Endothelial cell of umbilical vein (primary cell): Measurements from ENCODE around the gene RDX. TPM values are rescaled to one million over a fixed set of nuclear protein-coding genes. Genes with fewer than 3 reads are reported as not detected.

Experiments used
- BruUV-seq: library from RNA; stranded (reverse); fragments of 400-500 nt; replicated peaks from 2 replicates; lab custom pipeline; 2021; lab: Mats Ljungman, UMichigan
- CTCF ChIA-PET: fragments of 300-600, 350-600 bp; sonication (Branson Sonifier 250); formaldehyde crosslinking; loops from one replicate; lab custom pipeline; 2021; ENCODE audit warnings: antibody characterized with exemption, inconsistent platforms; lab: Charles Lee
- POLR2A ChIA-PET: fragments of 300-600, 350-600 bp; sonication (Branson Sonifier 250); formaldehyde crosslinking; loops from one replicate; lab custom pipeline; 2021; ENCODE audit warnings: antibody characterized with exemption, inconsistent platforms; lab: Charles Lee
- DNase-seq: peaks from one replicate; pipeline ENCODE4 v3.0.0-alpha.2; 2011; ENCODE audit warnings: low read depth, low spot score
- FAIRE-seq: peaks from 2 replicates; lab custom pipeline; 2011; peaks lifted over from hg19 to GRCh38; lab: Jason Lieb, UNC
- H2AFZ ChIP-seq: 2 replicates; pipeline ENCODE4 v1.6.0; 2012; ENCODE audit warnings: low read depth, low read length, control low read depth, inconsistent platforms
- H3K27ac ChIP-seq: 2 replicates; pipeline ENCODE4 v1.5.1; 2011; ENCODE audit warnings: low read depth, mild to moderate bottlenecking, control low read depth, low read length, moderate library complexity; ENCODE audit not compliant: insufficient read depth
- H3K27me3 ChIP-seq, 2 experiments: 2 replicates each; pipeline versions ENCODE4 v1.6.0 to v1.6.1; 2011; ENCODE audit warnings: low read length in 2 of 2, mixed read lengths in 1 of 2; ENCODE audit not compliant: control insufficient read depth in 2 of 2, insufficient read depth in 2 of 2
- H3K36me3 ChIP-seq, 2 experiments: 2 replicates in 1 of 2; 3 replicates in 1 of 2; pipeline ENCODE4 v1.5.1; 2011; ENCODE audit warnings: low read length in 2 of 2, mild to moderate bottlenecking in 1 of 2, moderate library complexity in 1 of 2; ENCODE audit not compliant: control insufficient read depth in 2 of 2, insufficient read depth in 2 of 2; ENCODE audit errors: extremely low read depth in 1 of 2
- H3K4me1 ChIP-seq: 3 replicates; pipeline ENCODE4 v1.5.1; 2011; ENCODE audit warnings: mild to moderate bottlenecking, low read length; ENCODE audit not compliant: control insufficient read depth, insufficient read depth; ENCODE audit errors: extremely low read depth
- H3K4me2 ChIP-seq: 2 replicates; pipeline ENCODE4 v1.6.1; 2011; ENCODE audit warnings: low read length, control low read depth, mixed read lengths; ENCODE audit not compliant: insufficient read depth
- H3K4me3 ChIP-seq, 3 experiments: fragments of 200-600 bp in 1 of 3; sonication (generic), shearing (Covaris generic) in 1 of 3; replicated peaks in 1 of 3; 2 replicates each; pipeline ENCODE4 v1.5.1; 2011 to 2016; ENCODE audit warnings: control low read depth in 3 of 3, low read length in 3 of 3, mild to moderate bottlenecking in 2 of 3, inconsistent platforms in 1 of 3, low read depth in 1 of 3, moderate library complexity in 1 of 3; ENCODE audit not compliant: insufficient read depth in 1 of 3
- H3K79me2 ChIP-seq: 2 replicates; pipeline ENCODE4 v1.6.0; 2012; ENCODE audit warnings: low read length, inconsistent platforms; ENCODE audit not compliant: control insufficient read depth, insufficient read depth
- H3K9ac ChIP-seq: replicated peaks from 2 replicates; pipeline ENCODE3; 2011; ENCODE audit warnings: low read length, control low read depth; ENCODE audit not compliant: insufficient read depth; ENCODE audit errors: extremely low read depth
- H3K9me1 ChIP-seq: replicated peaks from 3 replicates; pipeline ENCODE4 v1.6.0; 2011; ENCODE audit warnings: mild to moderate bottlenecking, low read length; ENCODE audit not compliant: control insufficient read depth, insufficient read depth; ENCODE audit errors: extremely low read depth
- H3K9me3 ChIP-seq: replicated peaks from 2 replicates; pipeline ENCODE4 v1.5.1; 2012; ENCODE audit warnings: low read length, inconsistent platforms; ENCODE audit not compliant: control insufficient read depth, insufficient read depth
- H4K20me1 ChIP-seq: replicated peaks from 2 replicates; pipeline ENCODE3; 2011; ENCODE audit warnings: mild to moderate bottlenecking, low read length; ENCODE audit not compliant: control insufficient read depth, insufficient read depth; ENCODE audit errors: extremely low read depth
- CTCF ChIP-seq, 2 donors: IDR thresholded peaks; 1 replicate in 1 of 2; 2 replicates in 1 of 2; pipeline ENCODE4 v1.5.1; 2011; ENCODE audit warnings: low read length in 2 of 2, mild to moderate bottlenecking in 2 of 2, moderate library complexity in 2 of 2, control low read depth in 1 of 2, inconsistent platforms in 1 of 2, low read depth in 1 of 2; ENCODE audit not compliant: insufficient read depth in 1 of 2; ENCODE audit errors: extremely low read depth in 1 of 2
- EZH2 ChIP-seq: IDR thresholded peaks from 2 replicates; pipeline ENCODE4 v1.6.1; 2012; ENCODE audit warnings: borderline replicate concordance, low read depth, mild to moderate bottlenecking, moderate library complexity, low read length, inconsistent platforms; ENCODE audit not compliant: severe bottlenecking
- FOS ChIP-seq: IDR thresholded peaks from 2 replicates; pipeline ENCODE4 v1.6.1; 2011; ENCODE audit warnings: mild to moderate bottlenecking, low read length, moderate library complexity, borderline replicate concordance; ENCODE audit not compliant: insufficient read depth
- GATA2 ChIP-seq: IDR thresholded peaks from 2 replicates; pipeline ENCODE4 v1.7.0; 2011; ENCODE audit warnings: low read depth, mild to moderate bottlenecking, moderate library complexity, mixed read lengths, low read length; ENCODE audit not compliant: insufficient read length, insufficient read depth
- JUN ChIP-seq: IDR thresholded peaks from 2 replicates; pipeline ENCODE4 v1.6.1; 2011; ENCODE audit warnings: borderline replicate concordance, low read depth; ENCODE audit not compliant: insufficient read length, insufficient read depth
- MYC ChIP-seq: IDR thresholded peaks from one replicate; pipeline ENCODE4 v1.6.1; 2011; ENCODE audit warnings: mild to moderate bottlenecking, low read depth, low read length
- dilution Hi-C: fragments of 300-500 bp; cut with MboI; formaldehyde crosslinking; loops from one replicate; pipeline ENCODE4 v1.15.0; 2019; ENCODE audit warnings: low sequenced_read_pairs; ENCODE audit not compliant: extremely low pct_ligation_motif_present
- intact Hi-C: fragments of 100-400 bp; cut with micrococcal nuclease; formaldehyde crosslinking; loops from one replicate; pipeline ENCODE4 v1.10.0; 2022
- polyA plus RNA-seq, 4 experiments: library from polyadenylated mRNA; depleted of rRNA in 3 of 4; stranded (reverse) in 3 of 4; unstranded in 1 of 4; fragments of >200 nt; gene quantifications; 2 replicates each; pipeline versions ENCODE4 v1.2.1 to v1.2.3, GENCODE V29; 2011 to 2012; ENCODE audit warnings: missing spikeins in 1 of 4
- total RNA-seq: library from RNA; stranded (reverse); gene quantifications from 2 replicates; pipeline ENCODE4 v1.2.3, GENCODE V29; 2021
- TF ChIP-seq, protein P1 (sequence below): IDR thresholded peaks from 2 replicates; pipeline ENCODE4 v1.6.1; 2011; ENCODE audit not compliant: insufficient read depth, insufficient read length

RDX gene
- total and polyA plus RNA-seq, 2 donors (not counting 3 experiments of a cell fraction or from before 2014, with no cell fraction given), result 47.9 to 280 TPM

DNA sequence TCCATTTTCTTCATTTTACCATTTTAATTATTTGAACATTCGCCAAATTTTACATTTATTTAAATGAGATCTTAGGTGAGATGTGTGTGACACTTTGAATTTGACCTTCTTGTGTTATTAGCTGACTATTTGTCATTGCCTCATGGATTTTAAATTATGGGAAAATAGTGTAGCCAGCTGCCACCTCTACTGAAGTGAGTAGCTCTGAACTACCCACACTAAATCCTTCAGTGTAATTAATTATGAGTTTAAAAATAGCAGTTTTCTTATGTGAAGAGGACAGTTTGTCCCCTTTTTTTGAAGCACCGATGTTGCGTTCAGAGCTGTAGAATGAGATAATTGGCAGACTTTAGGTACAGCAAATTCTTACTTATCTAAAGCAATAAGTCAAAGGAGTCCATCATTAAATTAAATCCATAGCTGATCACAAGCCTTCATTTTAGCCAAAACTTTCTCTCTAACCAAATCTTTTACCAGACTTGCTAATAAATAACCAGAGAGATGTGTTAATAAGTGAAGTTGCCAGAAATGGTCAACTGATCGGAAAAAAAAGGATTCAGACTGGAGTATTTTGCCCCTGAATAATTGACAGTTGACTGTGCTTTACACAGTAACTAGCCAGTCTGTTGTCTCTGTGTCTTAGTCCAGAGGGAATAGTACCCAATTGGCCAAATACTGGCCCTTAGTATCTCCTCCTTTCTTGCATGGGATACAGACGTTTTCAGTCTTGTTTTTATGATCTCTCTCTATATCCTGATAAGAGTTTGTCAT is 128.2 kb downstream of the RDX start:
- Histone ChIP-seq H3K36me3 (peaks cover 0 to 8% of the 10 kb centered on the region in 2 experiments), H3K4me1 (no peaks in the 10 kb centered on the region), H3K9me3 (no peaks in the 10 kb centered on the region), H3K4me3 (no peak overlapping the region), H2AFZ (no peak overlapping the region), H3K9ac (no peak overlapping the region), H3K27me3 (no peaks in the 10 kb centered on the region), H4K20me1 (no peaks in the 10 kb centered on the region), H3K27ac (no peak overlapping the region), H3K79me2 (no peaks in the 10 kb centered on the region), H3K4me2 (no peak overlapping the region), H3K9me1 (no peaks in the 10 kb centered on the region)
- CTCF ChIA-PET, result interaction anchor here (1.1 to 1.2 kb wide), 2 partner anchors 200 to 229 kb away, joined by 3 read pairs; no protein-coding TSS in a partner anchor
- intact Hi-C loops, result no loop called here
- FAIRE-seq (peak; percentile 33), DNase-seq (no peak)
- dilution Hi-C loops, result no loop called here
- POLR2A ChIA-PET, result no interaction called here
- no TSS peak for BruUV-seq
- TF ChIP-seq CTCF (IDR thresholded peaks at IDR 0.05; ENCODE audit: extremely low read depth in 1 of 2, insufficient read depth in 1 of 2, low read depth in 1 of 2, low read length in 2 of 2) (no peak), GATA2 (no peak), MYC (no peak), JUN (no peak), EZH2 (no peak), FOS (no peak)
- TF ChIP-seq, protein P1, sequence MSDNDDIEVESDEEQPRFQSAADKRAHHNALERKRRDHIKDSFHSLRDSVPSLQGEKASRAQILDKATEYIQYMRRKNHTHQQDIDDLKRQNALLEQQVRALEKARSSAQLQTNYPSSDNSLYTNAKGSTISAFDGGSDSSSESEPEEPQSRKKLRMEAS, result no peak
